ENCODE data around the gene CD44.

Gene CD44

GRCh38 chr11:35216962-35217678, 78.1 kb downstream of the CD44 start:
- Histone ChIP-seq H3K36me3 (ENCODE audit: insufficient read depth, low read length) (no peaks in the 10 kb centered on the region), H3K9me3 (ENCODE audit: low read length) (no peaks in the 10 kb centered on the region), H4K20me1 (ENCODE audit: insufficient read depth, low read length) (no peaks in the 10 kb centered on the region), H3K9ac (ENCODE audit: low read length) (no peak overlapping the region), H3K4me3 (ENCODE audit: low read depth, low read length, poor library complexity, severe bottlenecking) (no peak overlapping the region), H3F3A (ENCODE audit: insufficient read depth, low read length) (no peaks in the 10 kb centered on the region), H3K27me3 (ENCODE audit: insufficient read depth, low read length) (peaks cover 4% of the 10 kb centered on the region; the same call in 1 of the 2 replicates), H3K79me2 (ENCODE audit: insufficient read depth, low read length) (no peaks in the 10 kb centered on the region), H3K9me2 (ENCODE audit: low read depth, low read length) (no peaks in the 10 kb centered on the region), H2AFZ (ENCODE audit: low read length) (no peak overlapping the region), H3K4me1 (ENCODE audit: insufficient read depth, low read length, severe bottlenecking) (no peaks in the 10 kb centered on the region), H3K27ac (ENCODE audit: low read depth, low read length, poor library complexity, severe bottlenecking) (no peak overlapping the region), H3K4me2 (ENCODE audit: low read length) (no peak overlapping the region)
- TF ChIP-seq CTCF (IDR thresholded peaks at IDR 0.05; ENCODE audit: low read length): no peak
- TF ChIP-seq EZH2 (IDR thresholded peaks at IDR 0.05; ENCODE audit: borderline replicate concordance, low read length): no peak

GRCh38 chr11:35218956-35219355, 80.0 kb downstream of the CD44 start:
- H3K4me1 ChIP-seq (ENCODE audit: insufficient read depth, low read length, severe bottlenecking): no peaks in the 10 kb centered on the region
- no peak overlapping the region for H3K4me3 ChIP-seq (ENCODE audit: low read depth, low read length, poor library complexity, severe bottlenecking)
- H3K9ac ChIP-seq (ENCODE audit: low read length): no peak overlapping the region
- H3K36me3 ChIP-seq (ENCODE audit: insufficient read depth, low read length): no peaks in the 10 kb centered on the region
- H3K27me3 ChIP-seq (ENCODE audit: insufficient read depth, low read length): peaks cover 4% of the 10 kb centered on the region; the same call in 1 of the 2 replicates
- H3F3A ChIP-seq (ENCODE audit: insufficient read depth, low read length): no peaks in the 10 kb centered on the region
- H3K79me2 ChIP-seq (ENCODE audit: insufficient read depth, low read length): no peaks in the 10 kb centered on the region
- H2AFZ ChIP-seq (ENCODE audit: low read length): no peak overlapping the region
- no peak for TF ChIP-seq CTCF (IDR thresholded peaks at IDR 0.05; ENCODE audit: low read length)
- no peak for TF ChIP-seq EZH2 (IDR thresholded peaks at IDR 0.05; ENCODE audit: borderline replicate concordance, low read length)
- no peaks in the 10 kb centered on the region for H4K20me1 ChIP-seq (ENCODE audit: insufficient read depth, low read length)
- H3K9me2 ChIP-seq (ENCODE audit: low read depth, low read length): no peaks in the 10 kb centered on the region
- no peaks in the 10 kb centered on the region for H3K9me3 ChIP-seq (ENCODE audit: low read length)
- H3K27ac ChIP-seq (ENCODE audit: low read depth, low read length, poor library complexity, severe bottlenecking): no peak overlapping the region
- no peak overlapping the region for H3K4me2 ChIP-seq (ENCODE audit: low read length)

- Histone ChIP-seq H3K27ac (ENCODE audit: low read depth, low read length, poor library complexity, severe bottlenecking) (no peak overlapping the region), H3K79me2 (ENCODE audit: insufficient read depth, low read length) (no peaks in the 10 kb centered on the region), H3K36me3 (ENCODE audit: insufficient read depth, low read length) (no peaks in the 10 kb centered on the region), H3K9me2 (ENCODE audit: low read depth, low read length) (no peaks in the 10 kb centered on the region), H2AFZ (ENCODE audit: low read length) (no peak overlapping the region), H3K4me1 (ENCODE audit: insufficient read depth, low read length, severe bottlenecking) (no peaks in the 10 kb centered on the region), H3F3A (ENCODE audit: insufficient read depth, low read length) (no peaks in the 10 kb centered on the region), H4K20me1 (ENCODE audit: insufficient read depth, low read length) (no peaks in the 10 kb centered on the region), H3K27me3 (ENCODE audit: insufficient read depth, low read length) (peaks cover 4% of the 10 kb centered on the region; the same call in 1 of the 2 replicates), H3K4me2 (ENCODE audit: low read length) (no peak overlapping the region), H3K4me3 (ENCODE audit: low read depth, low read length, poor library complexity, severe bottlenecking) (no peak overlapping the region), H3K9ac (ENCODE audit: low read length) (no peak overlapping the region), H3K9me3 (ENCODE audit: low read length) (no peaks in the 10 kb centered on the region)
- no peak for TF ChIP-seq EZH2 (IDR thresholded peaks at IDR 0.05; ENCODE audit: borderline replicate concordance, low read length)
- no peak for TF ChIP-seq CTCF (IDR thresholded peaks at IDR 0.05; ENCODE audit: low read length)
Observed at GRCh38 chr11:35223371-35223796, 84.4 kb downstream of the CD44 start.
